Omental fat pad (tissue), 4 donors: ENCODE measurements around the gene CDC42BPG. TPM values are rescaled to one million over a fixed set of nuclear protein-coding genes. Genes with fewer than 3 reads are reported as not detected.

Experiments
- ATAC-seq: fragments of 150-250 bp; one replicate; pipeline ENCODE4 v1.9.1; 2016; ENCODE audit warnings: mild to moderate bottlenecking, moderate library complexity; ENCODE audit not compliant: low FRiP score
- DNase-seq: peaks from one replicate; pipeline ENCODE4 v3.0.0-alpha.2; 2019; ENCODE audit warnings: low spot score
- CTCF ChIP-seq, 3 donors: fragments of 450-650 bp; IDR thresholded peaks; one replicate each; pipeline ENCODE4 v1.5.1; 2016 to 2017; ENCODE audit warnings: antibody characterized with exemption in 3 of 3, mild to moderate bottlenecking in 3 of 3, moderate library complexity in 2 of 3
- total RNA-seq, 4 donors: library from RNA; depleted of rRNA; stranded (reverse); fragments of >200 nt; gene quantifications; one replicate each; pipeline ENCODE4 v1.1.0, GENCODE V29; 2016

CDC42BPG gene
- total RNA-seq, 4 donors from 2014 or later: 0.19 to 0.48 (median 0.42) TPM

GRCh38 chr11:64841592-64842365 lies 2.7 kb downstream of the CDC42BPG start:
- no peak for ATAC-seq
- no peak for TF ChIP-seq CTCF (IDR thresholded peaks at IDR 0.05)
- DNase-seq: no peak

- DNase-seq (no peak), ATAC-seq (no peak)
- TF ChIP-seq CTCF (IDR thresholded peaks at IDR 0.05): no peak
These were observed 4.3 kb downstream of the CDC42BPG start for GRCh38 chr11:64839887-64840782.

GRCh38 chr11:64839335-64839734 lies 5.1 kb downstream of the CDC42BPG start:
- DNase-seq: no peak
- ATAC-seq: no peak
- TF ChIP-seq CTCF (IDR thresholded peaks at IDR 0.05): no peak

- no peak for ATAC-seq
- DNase-seq: no peak
- TF ChIP-seq CTCF (IDR thresholded peaks at IDR 0.05): no peak
These were observed 5.7 kb downstream of the CDC42BPG start for GRCh38 chr11:64838600-64839334.

- TF ChIP-seq CTCF (IDR thresholded peaks at IDR 0.05): no peak
- DNase-seq: no peak
- no peak for ATAC-seq
These were observed 6.5 kb downstream of the CDC42BPG start for GRCh38 chr11:64837887-64838351.

GRCh38 chr11:64836448-64837072 lies 7.9 kb downstream of the CDC42BPG start:
- no peak for DNase-seq
- ATAC-seq: no peak
- TF ChIP-seq CTCF (IDR thresholded peaks at IDR 0.05): no peak
